ENCODE results near the gene TLE7.

Gene TLE7

DNA sequence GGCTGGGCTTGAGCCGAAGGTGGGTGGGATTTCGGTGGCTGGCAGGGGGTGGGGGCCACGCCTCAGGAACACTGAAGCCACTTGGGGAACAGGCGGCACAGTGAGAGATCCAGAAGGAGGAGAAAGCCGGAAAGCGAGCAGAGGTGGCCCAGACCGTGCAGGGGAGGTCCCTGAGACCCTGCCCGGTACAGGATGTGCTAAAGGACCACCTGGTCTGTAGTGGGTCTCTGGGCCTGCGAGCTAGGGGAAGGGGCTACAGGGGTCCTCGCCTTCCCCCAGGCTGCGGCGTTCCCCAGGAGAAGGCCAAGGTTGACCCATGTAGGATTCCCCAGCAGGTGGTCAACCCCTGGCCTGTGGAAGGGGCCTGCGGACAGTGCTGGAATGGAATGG lies at the start of gene TLE7:
Gene TLE7, minus strand, starts transcription at position 4 of the 390 bp plus-strand sequence. CDS start 8,730 bp downstream, outside the sequence.
- no peak for DNase-seq

DNA sequence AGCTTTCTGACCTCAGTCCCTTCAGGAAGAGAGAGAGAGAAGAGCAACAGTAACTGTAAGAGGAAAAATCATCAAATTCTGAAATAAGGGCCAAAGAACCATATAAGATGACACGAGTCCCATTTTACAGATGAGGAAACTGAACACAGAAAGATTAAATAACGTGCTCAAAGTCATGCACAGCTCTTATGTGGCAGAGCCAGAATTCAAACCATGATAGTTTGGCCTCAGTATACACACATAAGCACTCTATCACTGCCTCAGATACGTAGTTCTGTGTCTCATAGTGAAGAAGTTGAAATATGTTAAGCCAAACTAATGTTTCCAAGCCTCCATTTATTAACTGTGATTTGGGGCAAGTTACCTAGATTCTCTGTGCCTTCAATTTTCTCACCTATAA lies 49.2 kb upstream of the TLE7 start:
- DNase-seq, result no peak

DNA sequence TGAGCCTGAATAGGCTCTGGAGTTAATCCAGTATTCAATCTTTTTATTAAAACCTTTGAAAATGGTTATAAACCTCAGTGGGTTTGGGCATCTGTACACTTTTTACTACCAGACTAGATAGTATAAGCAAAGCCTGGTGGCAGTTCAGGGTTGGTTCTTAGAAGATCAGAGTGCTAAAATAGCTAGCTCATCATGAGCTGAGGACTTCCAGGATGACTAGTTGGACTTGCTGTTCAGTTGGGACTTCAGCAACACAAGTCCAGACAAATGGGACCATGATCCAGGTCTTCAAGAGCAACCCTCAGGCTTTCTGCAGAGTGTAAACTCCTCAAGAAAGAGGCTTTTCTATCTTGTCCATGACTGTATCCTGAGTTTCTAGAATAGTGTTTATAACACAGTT lies 48.5 kb upstream of the TLE7 start:
- DNase-seq, result no peak

DNA sequence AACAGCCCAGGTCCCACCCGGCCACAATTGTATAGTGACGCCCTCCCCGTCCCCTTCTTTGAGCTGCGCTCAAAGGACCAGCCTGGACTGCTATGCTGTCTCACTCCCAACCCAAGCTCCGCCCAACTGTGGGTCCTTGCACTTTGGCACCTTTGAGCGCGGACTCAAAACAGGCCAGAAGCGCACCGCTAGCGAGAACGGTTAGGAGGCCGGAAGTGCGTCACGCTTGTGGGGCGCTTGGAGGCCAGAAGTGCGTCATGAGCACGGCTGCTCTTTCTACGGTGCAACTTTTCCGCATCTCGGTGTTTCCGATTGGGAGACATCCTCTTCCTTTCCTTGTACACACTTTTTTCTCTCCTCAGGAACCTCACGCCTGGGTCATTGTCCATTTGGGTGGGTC lies 47.3 kb upstream of the TLE7 start, which contains the start of gene ZNF19:
Gene ZNF19, minus strand, starts transcription at position 203 of the 400 bp plus-strand sequence. CDS start 7,210 bp downstream, outside the sequence.
- DNase-seq, result no peak

DNA sequence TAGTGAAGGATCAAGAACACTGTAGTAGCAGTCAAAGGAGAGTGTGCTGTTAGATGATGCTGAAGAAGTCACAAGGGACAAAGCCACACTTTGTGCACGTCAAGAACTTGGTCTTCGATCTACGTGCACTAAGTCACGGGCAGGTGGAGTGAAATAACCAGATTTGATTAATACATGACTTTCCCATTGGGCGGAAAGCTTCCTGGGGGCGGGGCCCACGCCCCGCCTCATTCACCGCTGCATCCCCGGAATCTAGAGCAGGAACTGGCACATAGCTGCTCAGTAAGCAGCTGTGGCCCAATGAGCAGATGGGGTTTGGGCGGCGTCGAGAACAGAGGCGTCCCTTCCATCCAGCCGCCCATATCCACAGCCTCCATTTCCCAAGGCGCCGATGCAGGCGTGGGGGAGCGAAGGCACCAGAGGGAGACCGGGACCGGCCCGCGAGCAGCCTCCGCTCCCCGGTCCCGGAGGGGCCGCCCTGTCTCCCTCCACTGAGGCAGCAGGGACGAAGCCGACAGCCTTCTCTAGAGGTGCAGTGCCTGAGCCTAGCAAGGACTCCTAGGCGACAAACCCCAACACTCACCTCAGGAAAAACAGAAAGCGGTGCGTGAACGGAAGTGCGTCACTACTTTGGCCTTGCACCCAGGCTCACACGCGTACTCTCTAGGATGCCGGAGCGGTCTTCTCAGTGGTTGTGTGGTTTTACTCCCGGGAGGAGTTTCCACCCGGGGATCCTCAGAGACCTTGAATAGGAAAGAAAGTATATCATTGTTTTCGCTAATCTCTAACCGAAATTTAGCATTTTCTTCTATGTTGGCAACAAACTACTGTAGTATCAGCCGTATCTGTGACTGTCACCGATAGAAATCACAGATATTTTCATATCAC lies 42.4 kb upstream of the TLE7 start:
- peak; percentile 64 to 71 for DNase-seq

DNA sequence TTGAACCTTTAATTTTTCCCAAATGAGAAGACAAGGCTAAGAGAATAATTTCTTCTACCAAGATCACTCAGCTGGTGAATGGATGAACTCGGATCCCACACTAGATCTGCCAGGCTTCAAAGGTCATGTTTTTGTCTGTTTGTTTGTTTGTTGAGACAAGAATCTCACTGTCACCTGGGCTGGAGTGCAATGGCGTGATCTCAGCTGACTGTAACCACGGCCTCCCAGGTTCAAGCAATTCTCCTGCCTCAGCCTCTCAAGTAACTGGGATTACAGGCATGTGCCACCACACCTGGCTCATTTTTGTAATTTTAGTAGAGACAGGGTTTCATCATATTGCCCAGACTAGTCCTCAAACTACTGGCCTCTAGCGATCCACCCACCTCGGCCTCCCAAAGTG lies 40.7 kb upstream of the TLE7 start:
- no peak for DNase-seq

DNA sequence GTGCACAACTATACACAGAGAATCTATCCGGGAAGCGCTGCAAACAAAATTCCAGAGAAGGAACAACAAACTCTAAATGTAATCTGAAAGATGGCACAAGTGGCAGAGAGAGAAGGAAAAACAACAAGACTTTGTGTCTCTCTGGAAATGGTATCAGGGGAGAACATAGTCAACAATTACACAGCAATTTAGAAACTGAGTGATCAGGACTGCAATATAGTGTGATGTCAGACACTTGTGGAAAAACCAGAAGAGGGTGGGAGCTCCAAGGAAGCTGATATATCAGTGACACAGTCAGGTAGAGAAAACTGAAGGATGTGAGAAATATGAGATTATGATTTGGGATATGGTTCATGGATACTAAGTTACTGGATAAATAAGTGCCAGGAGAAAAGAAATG lies 39.1 kb upstream of the TLE7 start:
- no peak for DNase-seq

DNA sequence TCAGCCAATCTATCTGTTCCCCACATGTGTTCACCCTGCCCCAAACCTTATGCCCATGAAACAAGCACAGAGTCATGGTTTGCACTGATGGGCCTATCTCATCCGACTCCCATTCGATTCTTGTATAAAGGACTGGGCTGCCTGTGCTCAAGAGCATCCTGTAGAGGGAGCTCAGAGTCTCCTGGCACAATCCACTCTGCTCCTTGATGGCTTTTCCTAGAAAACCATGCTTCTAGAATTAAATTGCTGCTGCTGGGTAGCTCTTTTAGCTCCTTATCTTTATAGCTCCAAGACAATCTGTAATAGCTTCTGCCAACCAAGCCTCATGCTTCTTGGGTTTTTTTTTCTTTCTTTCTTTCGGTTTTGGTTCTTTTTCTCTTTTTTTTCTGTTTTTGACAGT lies 37.6 kb upstream of the TLE7 start:
- DNase-seq, result no peak

DNA sequence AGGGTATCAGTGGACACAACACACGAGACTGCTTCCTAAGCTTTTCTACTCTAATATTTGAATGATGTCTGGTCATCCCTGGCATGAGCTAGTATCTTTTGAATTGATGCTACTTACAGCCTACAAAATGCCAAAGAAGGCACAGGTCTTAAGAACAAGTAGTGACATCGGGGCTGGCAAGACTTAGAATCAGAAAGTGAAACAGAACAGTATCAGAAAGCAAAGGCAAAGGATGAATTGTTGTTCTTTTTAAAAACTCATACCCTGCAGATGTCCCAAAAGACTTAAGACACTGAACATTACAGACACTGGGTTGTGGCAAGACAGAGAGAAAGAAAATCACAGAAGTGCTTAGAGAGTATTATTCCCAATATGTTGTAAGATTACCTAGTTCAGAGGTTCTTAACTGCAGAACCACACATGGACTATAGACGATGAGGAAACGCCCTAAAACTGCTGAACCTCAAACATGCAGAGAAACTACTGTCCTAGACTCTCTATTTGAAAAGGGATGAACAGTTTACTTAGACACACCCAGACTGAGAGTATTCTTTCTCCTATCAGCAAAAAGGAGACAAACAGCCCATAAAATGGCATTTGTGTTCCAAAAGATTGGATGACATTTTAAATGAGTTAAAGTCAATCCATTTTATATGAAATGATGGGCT lies 34.7 kb upstream of the TLE7 start:
- no peak for DNase-seq

DNA sequence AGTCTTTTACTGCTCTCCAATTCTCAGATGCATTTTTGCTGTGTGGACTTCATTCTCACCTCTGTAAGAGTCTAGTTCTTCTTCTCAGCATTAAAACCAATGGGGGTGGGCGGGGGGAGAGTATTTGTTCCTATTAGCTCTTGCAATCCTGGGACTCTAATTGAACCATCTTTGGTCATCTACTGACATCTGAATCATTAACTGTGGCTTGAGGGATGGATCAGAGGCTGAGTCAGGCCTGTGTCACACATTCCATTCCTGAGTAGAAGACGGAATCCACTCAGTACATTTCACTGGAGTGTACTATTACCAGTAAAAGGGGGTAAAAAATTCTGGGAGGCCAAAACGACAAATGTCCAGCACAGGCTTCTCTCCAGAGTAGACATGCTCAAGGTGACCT lies 33.0 kb upstream of the TLE7 start:
- no peak for DNase-seq

DNA sequence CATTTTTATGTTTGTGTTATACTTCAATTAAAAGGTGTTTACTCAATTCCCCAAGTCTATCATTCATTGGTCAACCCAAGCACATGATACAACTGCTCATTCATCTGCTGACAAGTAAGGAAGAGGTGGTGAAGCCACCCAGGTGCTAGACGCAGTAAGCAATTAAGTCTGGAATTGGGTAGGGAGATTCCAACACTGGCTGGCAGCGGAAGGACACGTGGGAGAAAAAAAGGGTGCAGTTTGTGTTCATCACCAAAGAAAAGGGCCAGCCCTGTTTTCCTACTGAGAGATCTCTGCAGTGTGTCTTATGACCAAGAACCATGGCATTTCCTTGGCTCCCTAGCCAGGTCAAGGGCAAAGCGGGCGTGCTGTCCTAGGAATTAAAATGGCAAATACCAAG lies 32.0 kb upstream of the TLE7 start:
- DNase-seq, result no peak

DNA sequence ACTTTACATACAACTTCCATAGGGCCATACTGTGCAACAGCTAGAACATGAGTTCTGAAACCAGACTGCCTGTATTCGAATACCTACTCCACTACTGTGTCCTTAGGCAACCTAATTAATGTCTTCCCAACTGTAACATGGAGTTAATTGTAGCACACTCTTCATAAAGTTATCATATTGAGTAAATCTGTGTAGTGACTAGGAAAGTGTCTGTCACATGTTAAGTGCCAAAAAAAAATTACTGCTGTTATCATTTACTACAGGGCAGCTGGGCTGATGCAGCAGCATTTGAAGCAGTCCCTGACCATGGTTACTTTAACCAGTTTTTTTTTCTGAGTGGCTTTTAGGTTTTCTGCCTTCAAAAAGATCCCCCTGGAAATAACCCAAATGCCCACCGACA lies 31.1 kb upstream of the TLE7 start:
- no peak for DNase-seq

DNA sequence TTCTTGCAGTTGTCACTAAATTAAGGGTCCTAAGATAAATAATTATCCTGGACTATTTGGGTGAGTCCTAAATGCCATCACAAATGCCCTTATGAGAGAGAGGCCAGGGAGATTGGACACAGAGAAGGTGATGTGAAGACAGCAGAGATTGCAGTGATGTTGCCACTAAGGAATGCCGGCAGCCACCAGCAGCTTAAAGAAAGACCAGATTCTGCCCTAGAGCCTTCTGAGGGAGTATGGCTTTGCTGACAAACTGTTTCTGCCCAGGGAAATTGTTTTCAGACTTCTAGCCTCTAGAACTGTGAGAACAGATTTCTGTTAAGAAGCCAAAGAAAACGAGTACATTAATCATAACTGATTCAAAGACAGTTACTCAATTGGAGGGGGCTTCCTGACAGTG lies 30.2 kb upstream of the TLE7 start:
- no peak for DNase-seq

DNA sequence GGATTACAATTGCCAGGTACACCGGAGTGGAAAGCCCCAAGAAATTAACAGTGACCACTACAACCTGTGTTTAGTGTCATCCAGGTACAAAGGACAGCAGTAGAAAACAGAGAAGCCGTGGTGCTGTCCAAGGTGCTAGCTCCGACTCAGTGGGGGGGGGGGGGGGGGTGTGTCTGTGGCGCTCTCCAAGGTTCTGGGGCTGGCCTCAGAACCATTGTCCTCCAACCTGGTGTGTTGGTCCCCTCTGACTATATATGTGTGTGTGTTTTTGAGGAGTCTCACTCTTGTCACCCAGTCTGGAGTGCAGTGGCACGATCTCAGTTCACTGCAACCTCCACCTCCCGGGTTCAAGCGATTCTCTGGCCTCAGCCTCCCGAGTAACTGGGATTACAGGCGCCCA lies 26.0 kb upstream of the TLE7 start:
- peak; percentile 16 to 28 for DNase-seq

DNA sequence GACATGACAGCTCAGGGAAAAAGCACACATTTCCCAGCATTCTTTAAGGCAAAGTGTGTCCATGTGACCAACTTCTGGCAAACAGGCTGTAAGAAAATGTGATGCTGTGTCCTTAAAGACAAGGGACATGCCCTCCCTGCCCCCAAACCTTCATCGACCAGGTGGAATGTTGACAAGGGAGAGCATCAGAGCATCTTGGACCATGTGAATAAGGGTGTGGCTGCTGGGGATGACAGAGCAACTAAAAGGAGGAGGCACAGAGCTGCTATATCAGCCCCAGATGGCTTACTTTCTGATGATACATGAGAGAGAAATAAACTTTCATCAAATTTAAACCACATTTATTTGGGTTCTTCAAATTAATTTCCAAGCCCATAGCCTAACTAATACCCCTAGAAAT lies 22.4 kb upstream of the TLE7 start:
- no peak for DNase-seq

DNA sequence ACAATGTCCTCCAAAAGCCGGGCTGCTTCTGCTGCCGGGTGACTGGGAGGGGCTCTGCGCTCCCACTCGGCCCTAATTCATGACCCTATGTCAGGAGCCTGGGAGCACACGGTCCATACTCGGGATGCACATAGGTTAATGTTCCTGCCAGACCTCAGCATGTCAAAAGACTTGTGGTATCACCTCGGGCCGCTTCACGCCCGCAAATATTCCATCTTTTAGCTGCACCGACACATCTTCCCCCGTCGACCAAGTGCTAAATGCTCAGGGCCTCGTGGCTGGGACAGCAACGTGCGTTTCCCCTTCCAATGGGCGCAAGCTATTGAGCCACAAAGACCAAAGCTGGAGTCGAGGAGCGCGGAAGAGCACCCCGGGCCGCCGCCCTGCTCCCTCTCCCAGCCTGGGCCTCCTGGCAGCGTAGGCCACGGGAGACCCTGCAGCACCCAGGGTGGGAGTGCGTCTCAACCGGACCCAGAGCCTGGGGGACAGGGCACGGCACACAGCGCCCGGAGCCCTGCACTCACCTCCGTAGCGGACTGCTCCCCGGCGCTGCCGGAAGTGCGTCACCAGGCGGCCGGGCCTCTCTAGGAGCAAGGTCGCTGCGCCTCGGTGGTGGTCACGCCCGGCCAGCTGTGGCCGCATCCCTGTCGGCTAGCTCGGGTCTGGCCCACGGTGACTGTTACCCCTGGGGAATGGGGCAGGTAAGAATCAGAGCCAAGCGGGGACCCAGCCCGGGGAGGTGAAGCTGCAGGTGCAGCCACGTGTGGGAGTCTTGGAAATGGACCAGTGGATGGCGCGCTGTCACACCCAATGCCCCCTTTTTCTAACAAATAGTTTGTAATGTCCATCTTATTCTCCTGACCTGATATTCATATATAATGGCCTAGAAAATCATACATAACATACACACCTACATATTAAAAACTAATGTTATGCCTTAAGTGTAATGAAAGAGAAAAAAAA lies 20.1 kb upstream of the TLE7 start, which contains the start of gene ZNF23:
Gene ZNF23, minus strand, starts transcription at position 562 of the 963 bp plus-strand sequence. CDS start 5,451 bp downstream, outside the sequence.
- peak; percentile 73 to 78 for DNase-seq

DNA sequence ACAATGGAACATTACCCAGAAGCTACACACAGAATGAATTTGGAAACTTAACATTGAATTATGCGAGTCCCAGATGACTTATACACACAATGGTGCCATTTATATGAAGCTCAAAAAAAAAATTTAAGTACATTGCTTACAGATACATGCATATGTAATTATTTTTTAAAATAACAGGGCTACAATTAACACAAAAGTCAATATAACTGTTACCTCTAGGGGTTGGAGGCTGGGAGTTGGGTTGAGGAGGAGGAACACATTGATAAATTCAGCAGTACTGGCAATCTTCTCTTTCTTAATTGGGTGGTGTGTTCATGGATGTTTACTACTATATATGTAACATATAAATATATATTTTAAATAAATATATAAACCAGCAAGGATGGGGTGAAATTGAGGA lies 19.1 kb upstream of the TLE7 start:
- no peak for DNase-seq

DNA sequence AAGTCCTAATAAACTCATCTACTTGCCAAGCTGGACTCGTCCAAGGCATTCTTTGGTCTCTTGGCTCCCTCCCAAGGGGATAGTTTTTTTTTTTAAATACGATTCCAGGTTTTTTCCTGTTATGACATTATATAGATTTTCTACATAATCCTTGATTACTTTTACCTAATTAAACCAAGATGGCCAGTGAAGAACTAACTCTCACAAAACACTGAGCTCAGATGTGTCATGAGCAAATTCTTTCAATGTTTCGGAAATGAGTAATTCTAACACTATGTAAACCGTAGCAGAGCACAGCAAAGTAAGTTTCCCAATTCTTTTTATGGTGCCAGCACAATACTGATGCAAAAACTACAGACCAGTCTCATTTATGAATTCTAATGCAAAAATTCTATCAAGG lies 18.4 kb upstream of the TLE7 start:
- no peak for DNase-seq

DNA sequence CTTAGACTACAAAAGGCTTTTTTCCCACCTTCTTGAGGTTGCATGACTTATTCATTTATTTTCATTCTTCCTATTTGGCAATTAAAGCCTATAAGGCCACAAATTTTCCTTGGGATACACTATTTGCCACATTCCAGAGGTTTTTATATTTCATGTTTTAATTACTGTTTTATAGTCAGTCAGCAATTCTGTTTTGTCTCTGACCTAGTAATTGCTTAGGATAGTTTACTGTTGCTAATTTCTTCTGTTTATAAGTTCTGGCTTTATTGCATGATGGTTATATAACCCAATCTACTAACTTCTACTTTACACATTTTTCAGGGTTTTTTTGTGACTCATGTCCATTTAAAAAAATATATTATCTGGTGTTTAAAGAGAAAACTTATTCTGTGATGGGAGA lies 17.7 kb upstream of the TLE7 start:
- DNase-seq, result no peak

DNA sequence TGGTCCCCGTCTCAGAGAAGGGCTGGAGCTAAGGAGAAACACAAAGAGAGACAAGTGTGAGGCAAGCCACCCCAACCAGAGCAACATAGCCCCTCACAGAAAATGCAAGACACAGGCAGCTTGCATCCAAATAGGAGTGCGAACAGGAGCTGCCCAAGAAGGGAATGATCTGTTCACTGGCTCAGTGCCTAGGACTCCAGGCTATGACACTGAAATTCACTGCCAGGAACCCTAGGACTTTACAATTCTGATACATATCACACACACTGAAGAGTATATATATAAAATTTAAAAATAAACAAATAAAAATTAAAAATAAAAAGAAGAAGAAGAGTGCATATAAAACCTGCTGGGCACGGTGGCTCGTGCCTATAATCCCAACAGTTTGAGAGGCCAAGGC lies 14.9 kb upstream of the TLE7 start:
- no peak for DNase-seq

DNA sequence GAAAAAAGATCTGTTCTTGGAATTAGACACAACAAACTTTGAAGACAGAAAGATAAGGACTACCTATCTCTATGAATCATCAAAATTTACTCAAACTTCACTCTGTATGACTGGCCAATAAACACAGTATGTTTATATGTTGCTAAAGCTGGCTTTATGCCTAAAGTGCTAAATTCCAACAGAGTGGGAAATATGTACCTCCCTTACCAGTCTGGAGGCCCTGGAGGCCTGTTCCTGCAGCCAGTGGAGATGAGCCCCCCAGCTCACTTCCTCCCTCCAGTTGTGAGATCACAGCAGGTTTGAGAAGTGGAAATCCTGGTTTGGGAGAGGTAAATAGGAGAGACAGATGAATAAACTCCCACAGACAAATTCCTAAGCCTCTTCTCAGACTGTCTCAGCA lies 11.2 kb upstream of the TLE7 start:
- DNase-seq, result no peak

DNA sequence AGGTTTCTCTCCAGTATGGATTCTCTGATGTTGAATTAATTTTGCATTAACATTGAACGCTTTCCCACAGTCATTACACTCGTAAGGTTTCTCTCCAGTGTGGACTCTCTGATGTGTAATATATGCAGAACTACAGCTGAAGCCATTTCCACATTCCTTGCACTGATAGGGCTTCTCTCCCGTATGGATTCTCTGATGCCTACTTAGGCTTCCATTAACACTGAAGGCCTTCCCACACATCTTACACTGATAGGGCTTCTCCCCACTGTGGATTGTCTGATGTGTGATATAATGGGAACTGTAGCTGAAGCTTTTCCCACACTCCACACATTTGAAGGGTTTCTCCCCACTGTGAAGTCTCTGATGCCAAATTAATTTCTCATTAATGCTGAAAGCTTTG lies 7.2 kb upstream of the TLE7 start:
- no peak for DNase-seq

DNA sequence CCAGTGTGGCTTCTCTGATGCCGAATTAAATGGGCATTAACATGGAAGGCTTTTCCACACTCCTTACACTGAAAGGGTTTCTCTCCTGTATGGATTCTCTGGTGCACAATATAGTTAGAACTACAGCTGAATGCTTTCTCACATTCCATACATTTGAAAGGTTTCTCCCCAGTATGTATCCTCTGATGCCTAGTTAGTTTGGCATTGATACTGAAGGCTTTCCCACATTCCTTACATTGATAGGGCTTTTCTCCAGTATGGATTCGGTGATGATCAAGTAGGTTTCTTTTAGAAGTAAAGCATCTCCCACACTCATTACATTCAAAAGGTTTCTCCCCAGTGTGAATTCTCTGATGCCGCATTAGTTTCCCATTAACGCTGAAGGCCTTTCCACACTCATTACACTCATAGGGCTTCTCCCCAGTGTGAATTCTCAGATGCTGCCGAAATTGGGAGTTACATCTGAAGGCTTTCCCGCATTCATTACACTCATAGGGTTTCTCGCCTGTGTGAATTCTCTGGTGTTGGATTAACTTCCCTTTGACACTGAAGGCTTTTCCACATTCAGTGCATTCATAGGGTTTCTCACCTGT lies 6.5 kb upstream of the TLE7 start:
- DNase-seq, result no peak
